HG03097 (cell line): ENCODE data around the gene ZNF765.
"Not testable (repeated sequence)": the region's sequence is repeated elsewhere in the genome, so short reads cannot be mapped to it uniquely, and the experiment has no call there.

Experiments
- ATAC-seq: cut with Tn5 transposase; IDR thresholded peaks from one replicate; pipeline ENCODE4 v1.9.1; 2021; ENCODE audit not compliant: unreplicated experiment, low FRiP score

The ZNF765 gene

DNA sequence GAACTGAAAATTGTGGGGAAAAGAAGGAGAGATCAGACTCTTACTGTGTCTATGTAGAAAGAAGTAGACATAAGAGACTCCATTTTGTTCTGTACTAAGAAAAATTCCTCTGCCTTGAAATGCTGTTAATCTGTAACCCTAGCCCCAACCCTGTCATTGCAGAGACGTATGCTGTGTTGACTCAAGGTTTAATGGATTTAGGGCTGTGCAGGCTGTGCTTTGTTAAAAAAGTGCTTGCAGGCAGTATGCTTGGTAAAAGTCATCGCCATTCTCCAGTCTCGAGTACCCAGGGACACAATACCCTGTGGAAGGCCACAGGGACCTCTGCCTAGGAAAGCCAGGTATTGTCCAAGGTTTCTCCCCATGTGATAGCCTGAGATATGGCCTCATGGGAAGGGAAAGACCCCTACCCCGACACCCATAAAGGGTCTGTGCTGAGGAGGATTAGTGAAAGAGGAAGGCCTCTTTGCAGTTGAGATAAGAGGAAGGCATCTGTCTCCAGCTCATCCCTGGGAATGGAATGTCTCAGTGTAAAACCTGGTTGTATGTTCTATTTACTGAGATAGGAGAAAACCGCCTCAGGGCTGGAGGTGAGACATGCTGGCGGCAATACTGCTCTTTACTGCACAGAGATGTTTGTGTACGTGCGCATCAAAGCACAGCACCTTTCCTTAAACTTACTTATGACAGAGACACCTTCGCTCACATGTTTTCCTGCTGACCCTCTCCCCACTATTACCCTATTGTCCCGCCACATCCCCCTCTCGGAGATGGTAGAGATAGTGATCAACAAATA lies 25.8 kb downstream of the ZNF765 start:
- not testable (repeated sequence) for ATAC-seq

DNA sequence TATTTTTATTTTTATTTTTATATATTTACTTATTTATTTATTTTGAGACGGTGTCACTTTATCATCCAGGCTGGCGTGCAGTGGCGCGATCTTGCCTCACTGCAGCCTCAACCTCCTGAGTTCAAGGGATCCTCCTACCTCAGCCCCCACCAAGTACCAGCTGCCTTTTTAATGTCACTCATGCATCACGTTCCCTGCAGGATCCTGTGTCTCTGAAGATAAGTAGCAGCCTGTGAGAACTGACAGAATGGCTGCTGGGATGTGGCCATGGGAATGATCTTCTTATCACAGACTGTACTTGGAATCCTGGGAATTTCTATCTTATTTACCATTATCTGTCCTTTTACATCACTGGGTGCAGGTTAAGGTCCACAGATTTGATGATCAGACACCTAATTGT lies 27.6 kb downstream of the ZNF765 start:
- no peak for ATAC-seq

DNA sequence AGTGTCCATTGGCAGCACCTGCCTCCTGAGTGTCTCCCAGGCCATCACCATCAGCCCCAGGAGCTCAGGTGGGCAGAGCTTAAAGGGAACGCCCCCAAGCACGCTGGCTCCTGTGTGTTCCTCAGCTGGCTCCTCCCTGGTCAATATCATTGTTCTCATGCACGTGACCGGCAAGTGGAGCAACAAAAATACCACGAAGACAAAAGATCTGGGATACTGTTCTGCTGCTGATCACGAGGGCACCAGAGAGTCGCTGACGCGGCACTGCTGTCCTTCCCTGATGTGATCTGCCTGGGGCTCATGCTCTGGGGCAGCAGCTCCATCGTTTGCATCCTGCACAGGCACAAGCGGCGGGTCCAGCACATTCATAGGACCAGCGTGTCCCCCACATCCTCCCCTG lies 28.1 kb downstream of the ZNF765 start:
- ATAC-seq, result not testable (repeated sequence)

DNA sequence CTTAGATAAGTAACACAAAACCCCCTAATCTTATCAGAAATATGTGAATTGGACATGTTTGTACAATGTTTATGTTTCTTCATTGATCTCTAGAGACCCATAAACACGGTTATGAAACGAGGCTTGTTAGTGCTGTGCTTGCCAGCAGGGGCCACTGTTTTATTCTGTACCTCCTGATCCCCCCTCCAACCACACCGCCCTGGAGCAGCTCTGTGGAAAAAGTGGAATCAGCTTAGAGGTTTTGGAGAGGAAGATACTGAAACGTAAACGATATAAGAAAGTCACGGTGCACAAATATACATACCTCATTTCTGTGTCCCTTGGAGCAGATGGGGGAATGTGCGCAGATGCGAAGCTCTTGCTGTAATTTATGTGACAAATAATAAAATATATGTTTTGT lies 28.7 kb downstream of the ZNF765 start:
- ATAC-seq, result not testable (repeated sequence)

DNA sequence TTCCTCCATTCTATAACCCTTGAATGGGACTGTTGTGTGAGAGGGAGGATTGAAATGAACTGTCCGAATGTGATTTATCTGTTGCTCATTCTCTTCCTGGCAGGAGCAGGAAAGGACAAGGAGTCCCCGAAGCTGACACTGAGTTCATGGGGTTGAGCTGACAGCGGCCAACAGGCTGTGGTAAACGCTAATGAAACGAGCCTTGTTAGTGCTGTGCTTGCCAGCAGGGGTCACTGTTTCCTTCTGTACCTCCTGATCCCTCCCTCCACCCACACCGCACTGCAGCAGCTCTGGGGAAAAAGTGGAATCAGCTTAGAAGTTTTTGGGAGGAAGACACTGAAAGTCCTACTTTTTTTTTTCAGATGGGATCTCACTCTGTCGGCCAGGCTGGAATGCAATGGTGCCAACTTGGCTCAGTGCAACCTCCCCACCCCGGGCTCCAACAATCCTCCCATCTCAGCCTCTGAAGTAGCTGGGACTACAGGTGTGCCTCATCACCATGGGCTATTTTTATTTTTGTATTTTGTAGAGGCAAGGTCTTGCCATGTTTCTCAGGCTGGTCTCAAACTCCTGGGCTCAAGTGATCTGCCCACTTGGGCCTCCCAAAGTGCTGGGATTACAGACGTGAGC lies 30.1 kb downstream of the ZNF765 start:
- no peak for ATAC-seq

DNA sequence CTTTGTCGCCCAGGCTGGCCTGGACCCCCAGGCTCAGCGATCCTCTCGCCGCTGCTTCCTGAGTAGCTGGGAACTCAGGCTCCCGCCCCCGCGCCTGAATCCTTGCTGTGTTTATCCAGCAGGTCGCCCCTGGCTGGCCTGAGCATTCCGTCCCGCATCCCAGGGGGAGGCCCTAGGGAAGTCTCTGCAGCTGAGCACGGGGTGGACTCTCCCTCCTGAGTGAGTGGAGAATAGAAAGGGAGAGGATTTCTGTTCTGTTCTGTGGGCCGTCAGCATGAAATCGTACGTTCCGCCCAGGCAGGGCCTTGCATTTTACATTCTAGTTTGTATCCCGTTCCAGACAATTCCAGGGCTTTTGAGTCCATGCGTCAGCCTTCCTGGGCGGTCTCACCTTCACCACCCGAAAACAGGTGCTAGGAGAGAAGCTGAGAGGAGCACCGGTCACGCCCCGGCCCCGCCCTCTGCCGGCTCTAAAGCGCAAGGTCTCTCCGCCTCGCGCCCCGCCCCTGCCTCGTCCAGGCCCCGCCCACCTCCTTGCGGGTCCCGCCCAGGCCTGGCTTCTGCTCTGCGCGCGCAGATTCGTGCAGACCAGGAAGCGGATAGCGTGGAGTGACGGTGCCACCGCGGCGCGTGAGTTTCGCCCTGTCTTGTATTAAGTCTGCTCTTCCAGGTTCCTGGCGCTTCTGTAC lies 36.6 kb downstream of the ZNF765 start, which contains the start of gene ZNF761:
TSS of gene ZNF761 (plus strand) at position 586 of the 689 bp plus-strand sequence. CDS start 15,285 bp downstream, outside the sequence.
- ATAC-seq, result peak; percentile 98

DNA sequence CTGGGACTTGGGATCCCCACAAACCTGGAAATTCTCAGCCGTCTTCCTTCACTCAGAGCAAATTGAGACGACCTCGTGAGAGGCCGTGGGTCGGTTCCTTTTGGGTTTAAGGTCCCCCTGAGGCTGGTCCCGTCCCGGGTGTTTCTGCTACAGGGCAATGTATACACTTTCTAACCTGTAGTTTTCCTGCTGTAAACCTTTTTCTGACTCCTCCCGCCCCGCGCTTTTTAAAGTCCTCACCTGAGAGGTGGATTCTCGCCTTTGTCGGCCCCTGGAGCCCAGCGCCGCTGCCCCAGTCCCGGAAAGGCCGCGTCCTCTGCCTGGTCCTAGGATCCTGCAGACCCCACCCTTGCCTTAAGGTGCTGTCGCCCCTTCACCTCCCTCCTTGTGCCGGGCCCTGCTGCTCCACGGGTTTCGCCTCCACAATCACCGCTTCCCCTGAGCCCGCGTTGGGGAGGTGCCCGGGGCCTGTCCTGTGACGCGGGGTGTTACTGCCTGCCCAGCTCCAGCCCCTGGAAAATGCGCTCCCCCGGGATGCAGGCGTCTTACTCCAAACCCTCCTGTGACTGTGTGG lies 37.2 kb downstream of the ZNF765 start:
- ATAC-seq, result peak; percentile 28

DNA sequence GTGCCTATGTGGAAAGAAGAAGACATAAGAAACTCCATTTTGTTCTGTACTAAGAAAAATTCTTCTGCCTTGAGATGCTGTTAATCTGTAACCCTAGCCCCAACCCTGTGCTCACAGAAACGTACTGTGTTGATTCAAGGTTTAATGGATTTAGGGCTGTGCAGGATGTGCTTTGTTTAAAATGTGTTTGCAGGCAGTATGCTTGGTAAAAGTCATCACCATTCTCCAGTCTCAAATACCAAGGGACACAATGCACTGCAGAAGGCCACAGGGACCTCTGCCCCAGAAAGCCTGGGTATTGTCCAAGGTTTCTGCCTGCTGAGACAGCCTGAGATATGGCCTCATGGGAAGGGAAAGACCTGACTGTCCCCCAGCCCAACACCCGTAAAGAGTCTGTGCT lies 48.9 kb downstream of the ZNF765 start:
- ATAC-seq, result not testable (repeated sequence)

DNA sequence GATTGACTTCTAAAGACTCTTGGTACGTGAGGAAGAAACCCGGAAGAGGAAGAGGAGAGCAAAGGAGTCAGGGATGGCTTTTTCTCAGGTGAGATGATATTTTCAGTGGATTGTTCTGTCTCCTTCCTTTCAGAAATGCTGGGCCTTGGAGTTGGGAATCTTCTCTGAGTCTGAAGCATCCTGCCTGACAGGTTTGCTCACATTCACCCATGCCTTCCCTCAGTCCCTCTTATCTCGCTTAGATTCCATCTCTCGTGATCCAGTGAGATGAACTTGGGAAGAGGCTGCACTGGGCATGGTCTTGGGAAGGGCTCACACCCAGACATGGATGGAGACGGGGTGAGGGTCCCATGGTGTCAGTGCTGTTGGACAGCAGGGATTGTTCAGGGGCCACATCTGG lies 52.2 kb downstream of the ZNF765 start:
- not testable (repeated sequence) for ATAC-seq

DNA sequence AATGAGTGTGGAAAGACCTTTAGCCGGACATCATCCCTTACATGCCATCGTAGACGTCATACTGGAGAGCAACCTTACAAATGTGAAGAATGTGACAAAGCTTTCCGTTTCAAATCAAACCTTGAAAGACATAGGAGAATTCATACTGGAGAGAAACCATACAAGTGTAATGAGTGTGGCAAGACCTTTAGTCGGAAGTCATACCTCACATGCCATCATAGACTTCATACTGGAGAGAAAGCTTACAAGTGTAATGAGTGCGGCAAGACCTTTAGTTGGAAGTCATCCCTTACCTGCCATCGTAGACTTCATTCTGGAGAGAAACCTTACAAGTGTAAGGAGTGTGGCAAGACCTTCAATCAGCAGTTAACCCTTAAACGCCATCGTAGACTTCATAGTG lies 60.9 kb downstream of the ZNF765 start:
- no peak for ATAC-seq

DNA sequence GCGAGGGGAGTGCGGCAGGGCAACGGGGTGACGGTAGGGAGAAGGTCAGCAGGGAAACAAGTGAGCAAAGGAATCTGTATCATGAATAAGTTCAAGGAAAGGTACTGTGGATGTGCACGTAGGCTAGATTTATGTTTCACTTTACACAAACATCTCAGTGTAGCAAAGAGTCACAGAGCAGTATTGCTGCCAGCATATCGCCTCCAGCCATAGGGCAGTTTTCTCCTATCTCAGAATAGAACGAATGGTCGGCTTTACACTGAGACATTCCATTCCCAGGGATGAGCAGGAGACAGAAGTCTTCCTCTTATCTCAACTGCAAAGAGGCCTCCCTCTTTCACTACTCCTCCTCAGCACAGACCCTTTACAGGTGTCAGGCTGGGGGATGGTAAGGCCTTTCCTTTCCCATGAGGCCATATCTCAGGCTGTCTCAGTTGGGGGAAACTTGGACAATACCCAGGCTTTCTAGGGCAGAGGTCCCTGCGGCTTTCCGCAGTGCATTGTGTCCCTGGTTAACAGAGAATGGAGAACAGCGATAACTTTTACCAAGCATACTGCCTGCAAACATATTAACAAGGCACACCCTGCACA lies 65.3 kb downstream of the ZNF765 start:
- ATAC-seq, result not testable (repeated sequence)

DNA sequence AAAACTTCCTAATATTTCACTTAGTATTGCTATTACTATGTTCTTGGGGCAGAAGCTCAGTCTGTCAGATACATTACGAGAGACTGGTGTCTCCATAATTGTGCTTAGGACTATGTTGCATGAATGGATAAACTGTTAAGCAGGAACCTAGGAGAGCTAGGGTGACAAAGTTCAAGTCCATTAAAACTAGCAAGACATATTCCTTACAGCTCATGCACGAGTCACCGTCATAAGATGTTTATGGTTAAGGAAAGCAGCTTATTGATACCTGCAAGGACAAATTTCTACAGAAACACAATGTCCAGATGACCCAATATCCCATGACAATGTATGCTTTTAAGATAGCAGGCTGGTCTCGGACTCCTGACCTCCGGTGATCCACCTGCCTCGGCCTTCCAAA lies 66.9 kb downstream of the ZNF765 start:
- ATAC-seq, result no peak

DNA sequence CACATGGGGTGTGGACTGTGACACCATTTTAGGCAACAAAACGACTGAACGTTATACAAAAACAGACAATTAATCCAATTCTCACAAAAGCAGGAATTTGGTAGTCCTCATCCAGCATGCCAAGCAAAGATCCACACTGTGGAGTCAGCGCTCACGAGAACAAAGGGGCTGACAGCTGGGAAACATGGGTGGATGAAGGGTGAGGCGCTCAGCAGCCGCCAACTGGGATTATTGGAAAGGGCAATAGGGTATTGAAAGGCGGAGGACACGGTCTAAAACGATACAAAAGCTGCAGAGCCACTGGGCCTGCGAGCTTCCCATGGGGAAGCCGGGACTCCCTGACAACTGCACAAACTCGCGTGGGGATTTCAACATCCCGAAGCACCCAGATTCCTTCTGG lies 67.9 kb downstream of the ZNF765 start:
- ATAC-seq, result no peak

DNA sequence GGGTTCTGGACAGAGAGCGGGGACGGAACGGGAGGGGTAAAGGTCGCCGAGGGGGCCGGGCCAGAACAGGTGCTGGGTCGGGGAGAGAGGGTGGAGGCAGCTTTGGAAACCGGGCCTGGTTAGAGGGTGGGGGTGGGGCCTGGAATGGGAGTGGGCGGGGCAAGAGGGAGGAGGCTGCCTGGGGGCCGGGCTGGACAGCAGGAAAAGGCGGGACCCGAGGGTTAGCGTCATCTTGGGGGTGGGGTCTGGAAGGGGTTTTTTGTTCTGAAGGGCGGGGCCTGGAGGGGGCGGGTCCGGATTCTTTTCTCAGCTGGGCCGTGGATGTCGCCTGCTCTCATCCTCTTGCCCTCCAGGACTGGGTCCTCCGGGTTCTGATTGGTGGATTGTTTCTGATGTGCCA lies 68.3 kb downstream of the ZNF765 start:
- no peak for ATAC-seq

DNA sequence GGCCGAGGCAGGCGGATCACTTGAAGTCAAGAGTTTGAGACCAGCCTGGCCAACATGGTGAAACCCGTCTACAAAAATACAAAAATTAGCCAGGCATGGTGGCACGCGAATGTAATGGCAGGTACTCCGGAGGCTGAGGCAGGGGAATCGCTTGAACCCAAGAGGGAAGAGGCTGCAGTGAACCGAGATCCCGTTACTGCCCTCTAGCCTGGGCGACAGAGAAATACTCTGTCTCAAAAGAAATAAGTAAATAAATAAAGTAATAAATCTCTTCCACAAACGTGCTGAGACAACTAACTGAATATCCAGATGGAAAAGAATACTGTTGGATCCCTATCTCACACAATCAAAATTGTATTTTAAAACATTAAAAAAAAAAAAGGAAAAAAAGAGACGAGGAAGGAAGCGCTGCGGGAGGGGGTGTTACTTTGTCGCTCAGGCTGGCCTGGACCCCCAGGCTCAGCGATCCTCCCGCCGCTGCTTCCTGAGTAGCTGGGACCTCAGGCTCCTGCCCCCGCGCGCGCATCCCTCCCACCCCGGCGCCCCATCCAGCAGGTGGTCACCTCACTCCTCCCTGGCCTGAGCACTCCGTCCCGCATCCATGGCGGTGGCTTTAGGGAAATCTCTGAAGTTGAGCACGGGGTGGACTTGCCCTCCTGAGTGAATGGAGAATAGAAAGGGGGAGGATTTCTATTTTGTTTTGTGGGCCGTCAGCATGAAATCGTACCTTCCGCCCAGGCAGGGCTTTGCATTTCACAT lies 72.0 kb downstream of the ZNF765 start:
- no peak for ATAC-seq

DNA sequence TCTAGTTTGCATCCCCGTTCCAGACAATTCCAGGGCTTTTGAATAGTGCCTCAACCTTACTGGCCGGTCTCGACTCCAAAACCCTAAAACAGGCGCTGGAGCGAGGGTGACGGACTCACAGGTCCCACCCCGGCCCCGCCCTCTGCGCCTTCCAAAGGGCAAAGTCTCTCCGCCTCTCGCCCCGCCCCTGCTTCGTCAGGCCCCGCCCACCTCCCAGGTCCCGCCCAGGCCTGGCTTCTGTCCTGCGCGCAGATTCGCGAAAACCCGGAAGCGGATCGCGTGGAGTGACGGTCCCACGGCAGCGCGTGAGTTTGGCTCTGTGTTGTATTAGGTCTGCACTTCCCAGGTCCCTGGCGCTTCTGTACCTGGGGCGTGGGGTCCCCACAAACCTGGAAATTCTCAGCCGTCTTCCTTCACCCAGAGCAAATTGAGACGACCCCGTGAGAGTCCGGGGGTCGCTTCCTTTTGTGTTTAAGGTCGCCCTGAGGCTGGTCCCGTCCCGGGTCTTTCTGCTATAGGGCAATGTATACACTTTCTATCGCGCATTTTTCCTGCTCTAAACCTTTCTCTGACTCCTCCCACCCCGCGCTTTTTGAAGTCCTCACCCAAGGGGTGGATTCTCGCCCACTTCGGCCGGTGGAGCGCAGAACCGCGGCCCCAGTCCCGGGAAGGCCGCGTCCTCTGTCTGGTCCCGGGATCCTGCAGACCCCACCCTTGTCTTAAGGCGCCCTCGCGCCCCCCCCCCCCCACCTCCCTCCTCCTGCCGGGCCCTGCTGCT lies 72.7 kb downstream of the ZNF765 start, which contains the start of gene ZNF813:
TSS of gene ZNF813 (plus strand) at position 249 of the 778 bp plus-strand sequence. CDS start 16,090 bp downstream, outside the sequence.
- peak; percentile 72 for ATAC-seq

DNA sequence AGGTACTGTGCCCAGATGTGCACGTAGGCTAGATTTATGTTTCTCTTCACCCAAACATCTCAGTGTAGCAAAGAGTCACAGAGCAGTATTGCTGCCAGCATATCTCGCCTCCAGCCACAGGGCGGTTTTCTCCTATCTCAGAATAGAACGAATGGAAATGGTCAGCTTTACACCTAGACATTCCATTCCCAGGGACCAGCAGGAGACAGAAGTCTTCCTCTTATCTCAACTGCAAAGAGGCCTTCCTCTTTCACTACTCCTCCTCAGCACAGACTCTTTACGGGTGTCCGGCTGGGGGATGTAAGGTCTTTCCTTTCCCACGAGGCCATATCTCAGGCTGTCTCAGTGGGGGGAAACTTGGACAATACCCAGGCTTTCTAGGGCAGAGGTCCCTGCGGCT lies 73.7 kb downstream of the ZNF765 start:
- not testable (repeated sequence) for ATAC-seq

DNA sequence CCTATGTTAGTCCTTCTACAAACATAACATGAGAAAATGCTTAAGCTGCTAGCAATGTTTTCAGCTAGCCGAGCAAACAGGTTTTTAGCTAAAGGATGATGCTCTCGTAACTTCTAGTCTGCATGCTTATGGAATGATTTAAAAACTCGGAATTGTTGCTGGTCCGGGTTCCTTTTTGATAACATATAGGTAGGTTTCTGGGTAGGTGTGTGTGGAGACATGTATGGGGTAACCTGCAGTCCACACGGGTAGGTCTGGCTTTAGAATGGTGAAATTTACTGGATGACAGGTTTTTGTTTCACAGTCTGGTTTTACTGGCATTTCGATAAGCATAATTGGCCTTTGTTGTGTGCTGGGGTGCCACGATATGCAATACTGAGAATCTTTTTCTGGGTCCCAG lies 77.0 kb downstream of the ZNF765 start:
- no peak for ATAC-seq

DNA sequence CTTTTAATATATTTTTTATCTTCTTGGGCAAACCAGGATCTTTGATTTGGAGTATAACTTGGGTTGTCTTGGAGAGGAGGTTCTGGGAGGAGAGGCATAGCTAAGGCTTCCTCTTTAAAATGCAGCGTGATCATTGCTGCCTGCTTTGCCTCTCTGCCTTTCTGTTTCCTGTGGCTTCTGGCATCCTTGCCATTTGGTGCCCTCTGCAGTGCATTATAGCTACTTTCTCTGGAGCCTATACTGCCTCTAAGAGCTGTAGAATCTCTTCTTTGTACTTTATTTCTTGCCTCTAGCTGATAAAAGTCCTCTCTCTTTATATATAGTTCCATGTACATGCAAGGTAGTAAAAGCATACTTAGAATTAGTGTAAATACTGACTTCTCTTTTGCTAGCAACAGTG lies 79.9 kb downstream of the ZNF765 start:
- ATAC-seq, result not testable (repeated sequence)
